Measurements from ENCODE around the gene SMARCA2.

- TF ChIP-seq REST (IDR thresholded peaks at IDR 0.05; ENCODE audit: insufficient read depth in 1 of 2, low read depth in 2 of 2, low read length in 2 of 2) (no peak), POLR2AphosphoS5 (IDR thresholded peaks at IDR 0.05; ENCODE audit: low read depth, low read length) (no peak), FOXP2 (optimal IDR thresholded peaks at IDR 0.05; ENCODE audit: borderline replicate concordance, extremely low read depth, extremely low read length, insufficient read depth) (no peak), TAF1 (IDR thresholded peaks at IDR 0.05; ENCODE audit: borderline replicate concordance, insufficient read depth, low read length) (no peak), SIN3A (IDR thresholded peaks at IDR 0.05; ENCODE audit: borderline replicate concordance, insufficient read depth, low read length) (no peak)
Measured at GRCh38 chr9:2060424-2060823, 45.3 kb downstream of the SMARCA2 start.
